NCI-H2081 (cell line): ENCODE measurements around the gene FASTK.
"Not testable (repeated sequence)": the region's sequence is repeated elsewhere in the genome, so short reads cannot be mapped to it uniquely, and the experiment has no call there.

Experiments used
- DNase-seq, 2 experiments: peaks; one replicate each; lab custom pipeline; 2025; lab: John Stamatoyannopoulos, UW

Gene FASTK

DNA sequence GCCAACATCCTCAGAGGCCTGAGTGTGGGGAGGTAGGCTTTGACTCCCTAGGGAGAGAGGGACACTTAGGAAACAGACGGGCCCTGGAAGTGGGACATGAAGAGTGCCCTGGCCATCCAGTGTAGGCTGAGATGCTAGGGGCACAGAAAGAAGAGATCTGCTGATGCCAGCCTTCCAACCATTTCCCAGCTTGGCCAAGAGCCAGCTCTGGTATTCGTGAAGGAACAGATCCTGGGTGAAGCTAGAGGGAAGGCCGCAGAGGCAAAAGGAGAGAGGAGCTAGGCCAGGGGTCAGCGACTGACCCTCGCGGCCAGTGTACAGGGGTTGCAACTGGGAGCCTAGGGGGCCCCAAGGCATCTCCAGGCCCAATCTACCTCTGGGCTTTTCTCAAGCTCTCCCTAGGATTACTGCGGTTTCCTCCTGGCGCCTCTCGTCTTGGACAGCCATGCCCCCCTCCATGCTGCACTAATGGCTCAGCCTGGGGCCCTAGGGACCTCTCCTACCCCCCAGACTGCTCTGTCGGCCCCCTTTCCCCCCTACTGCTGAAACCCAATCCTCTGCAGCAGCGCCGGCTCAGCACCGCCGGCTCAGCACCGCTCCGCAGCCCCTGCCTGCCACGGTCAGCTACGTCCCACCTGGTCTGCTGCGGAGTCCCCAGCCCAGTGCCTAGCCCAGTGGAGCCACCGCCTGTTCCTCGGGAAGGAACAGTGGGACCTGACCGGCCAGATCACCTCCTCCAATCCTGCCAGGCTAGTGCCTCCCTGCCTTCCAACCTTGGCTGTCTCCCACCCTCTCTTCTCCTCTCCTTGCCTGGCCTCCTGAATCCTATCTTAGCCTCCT is 32.4 kb downstream of the FASTK start, which contains the start of gene ASIC3:
Gene ASIC3 (plus strand): TSS at position 556 of the 840 bp plus-strand sequence. CDS start 355 bp downstream, outside the sequence.
- no peak for DNase-seq

DNA sequence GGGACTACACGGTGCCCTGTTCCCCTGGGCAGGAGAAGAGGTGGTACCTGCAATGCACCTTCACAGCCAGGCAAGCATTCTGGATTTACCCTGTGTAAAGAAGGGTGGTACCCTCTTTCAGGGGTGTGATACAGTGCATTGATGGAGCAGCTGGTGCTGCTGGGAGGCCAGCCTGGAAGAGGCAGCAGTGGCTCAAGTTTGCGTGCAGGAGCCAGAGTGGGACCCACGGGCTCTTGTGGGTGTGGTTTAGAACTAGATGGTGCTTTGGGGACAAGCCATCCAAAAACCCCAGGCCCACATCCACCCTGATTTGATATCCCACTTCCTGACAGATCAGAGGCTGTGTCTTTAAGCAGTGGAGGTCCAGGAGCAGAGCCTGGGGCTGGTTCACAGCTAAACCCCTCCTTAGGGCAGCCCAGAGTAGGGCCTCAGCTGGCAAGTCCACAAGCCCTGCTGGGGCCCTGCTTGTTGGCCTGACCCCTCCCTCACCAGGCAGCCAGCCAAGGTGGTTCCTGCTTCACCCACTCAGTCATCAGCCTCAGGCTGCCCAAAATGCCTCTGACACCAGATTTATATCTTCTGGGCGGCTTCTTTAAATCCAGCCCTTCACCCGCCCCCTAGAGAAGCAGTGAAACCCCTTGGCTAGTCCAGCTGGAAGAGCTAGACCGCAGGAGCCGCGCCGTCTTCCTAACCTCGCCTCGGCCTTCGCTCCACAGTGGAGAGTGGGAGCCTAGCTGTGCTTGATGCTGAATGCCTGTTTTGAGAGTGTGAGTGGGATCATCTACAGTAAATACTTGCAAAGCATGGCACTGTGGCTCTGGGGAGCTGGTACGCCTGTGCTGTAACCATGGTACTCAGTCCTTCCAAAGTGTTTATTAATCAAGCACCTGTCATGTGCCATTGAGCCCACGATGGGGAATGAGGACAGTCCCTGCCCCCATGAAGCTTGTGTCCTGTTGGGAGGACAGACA is 33.7 kb downstream of the FASTK start:
- DNase-seq: peak; percentile 42 to 51

DNA sequence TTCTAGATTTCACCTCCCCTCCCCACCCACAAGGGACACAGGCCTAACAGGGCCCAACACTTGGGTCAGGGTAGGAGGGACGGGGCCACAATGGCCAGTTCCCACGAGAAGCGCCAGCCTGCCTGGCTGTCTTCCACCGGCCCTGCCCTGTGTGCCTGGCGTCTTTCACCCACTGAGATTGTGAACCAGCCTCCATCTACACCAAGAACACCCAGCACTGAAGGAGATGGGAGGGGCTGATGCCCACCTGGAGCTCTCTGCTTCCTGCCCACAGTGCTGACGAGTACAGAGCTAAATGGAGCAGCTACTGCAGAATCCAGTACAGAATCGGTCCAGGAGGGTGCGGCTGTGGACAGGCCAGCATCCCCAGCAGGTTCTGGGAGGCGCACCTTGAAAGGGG is 34.6 kb downstream of the FASTK start:
- DNase-seq: no peak

DNA sequence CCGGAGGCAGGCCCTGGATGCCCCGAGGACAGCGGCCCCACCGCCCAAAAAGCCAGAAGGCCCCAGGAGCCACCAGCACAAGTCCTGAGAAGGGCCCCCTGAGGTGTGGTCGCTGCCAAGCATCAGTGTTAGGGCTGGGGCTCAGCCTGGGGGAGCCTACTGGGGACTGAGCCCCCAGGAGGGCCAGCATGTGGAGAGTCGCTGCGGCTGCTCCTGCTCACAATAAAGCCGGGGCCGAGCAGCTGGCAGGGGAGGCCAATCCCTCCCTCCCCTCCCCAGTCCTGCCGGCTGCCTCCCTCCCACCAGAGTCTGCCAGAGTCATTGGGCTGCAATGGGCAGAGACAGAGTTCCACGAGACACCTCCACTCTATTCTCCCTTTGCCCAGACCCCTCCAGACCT is 35.3 kb downstream of the FASTK start:
- DNase-seq: no peak

DNA sequence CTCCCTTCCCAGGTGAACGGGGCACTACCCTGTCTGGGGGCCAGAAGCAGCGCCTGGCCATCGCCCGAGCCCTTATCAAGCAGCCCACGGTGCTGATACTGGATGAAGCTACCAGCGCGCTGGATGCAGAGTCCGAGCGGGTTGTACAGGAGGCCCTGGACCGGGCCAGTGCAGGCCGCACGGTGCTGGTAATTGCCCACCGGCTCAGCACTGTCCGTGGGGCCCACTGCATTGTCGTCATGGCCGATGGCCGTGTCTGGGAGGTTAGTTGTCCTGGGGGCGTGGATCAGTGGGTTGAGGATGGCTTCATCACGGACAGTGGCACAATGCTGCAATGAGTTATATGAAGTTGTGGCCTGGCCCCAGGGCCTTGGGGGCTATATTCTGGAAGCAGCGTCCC is 36.6 kb downstream of the FASTK start:
- DNase-seq: no peak

DNA sequence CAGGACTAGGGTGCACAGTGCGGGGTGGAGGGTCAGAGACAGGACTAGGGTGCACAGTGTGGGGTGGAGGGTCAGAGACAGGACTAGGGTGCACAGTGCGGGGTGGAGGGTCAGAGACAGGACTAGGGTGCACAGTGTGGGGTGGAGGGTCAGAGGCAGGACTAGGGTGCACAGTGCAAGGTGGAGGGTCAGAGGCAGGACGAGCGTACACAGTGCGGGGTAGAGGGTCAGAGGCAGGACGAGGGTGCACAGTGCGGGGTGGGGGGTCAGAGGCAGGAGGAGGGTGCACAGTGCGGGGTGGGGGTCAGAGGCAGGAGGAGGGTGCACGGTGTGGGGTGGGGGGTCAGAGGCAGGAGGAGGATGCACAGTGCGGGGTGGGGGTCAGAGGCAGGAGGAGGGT is 37.2 kb downstream of the FASTK start:
- DNase-seq: not testable (repeated sequence)

DNA sequence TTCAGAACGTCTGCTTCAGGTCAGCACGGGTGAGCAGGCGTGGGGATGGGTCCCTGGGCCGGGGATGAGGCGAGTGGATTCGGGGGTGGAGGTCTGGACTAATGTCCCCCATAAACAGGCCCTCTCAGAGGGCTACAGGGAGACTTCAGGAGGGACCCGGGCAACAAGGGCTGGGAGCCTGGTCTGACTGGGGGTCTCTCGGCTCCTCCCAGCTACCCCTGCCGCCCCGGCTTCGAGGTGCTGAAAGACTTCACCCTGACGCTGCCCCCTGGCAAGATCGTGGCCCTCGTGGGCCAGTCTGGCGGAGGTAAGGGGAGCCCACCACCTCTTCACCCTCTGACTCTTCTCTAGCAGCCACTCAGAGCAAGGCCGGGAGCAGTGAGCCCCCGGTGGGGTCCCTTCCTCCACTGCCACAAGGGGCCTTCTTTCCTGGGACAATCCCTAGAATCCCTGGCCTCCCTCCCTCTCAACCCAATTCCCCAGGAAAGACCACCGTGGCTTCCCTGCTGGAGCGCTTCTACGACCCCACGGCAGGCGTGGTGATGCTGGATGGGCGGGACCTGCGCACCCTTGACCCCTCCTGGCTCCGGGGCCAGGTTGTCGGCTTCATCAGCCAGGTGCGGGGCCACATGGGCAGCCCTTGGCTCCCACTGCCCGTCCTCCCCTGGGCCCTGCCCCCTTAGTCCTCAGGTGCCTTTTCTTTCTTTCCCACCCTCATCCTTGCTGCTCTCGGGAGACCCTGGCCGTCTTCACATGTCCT is 39.8 kb downstream of the FASTK start:
- no peak for DNase-seq

DNA sequence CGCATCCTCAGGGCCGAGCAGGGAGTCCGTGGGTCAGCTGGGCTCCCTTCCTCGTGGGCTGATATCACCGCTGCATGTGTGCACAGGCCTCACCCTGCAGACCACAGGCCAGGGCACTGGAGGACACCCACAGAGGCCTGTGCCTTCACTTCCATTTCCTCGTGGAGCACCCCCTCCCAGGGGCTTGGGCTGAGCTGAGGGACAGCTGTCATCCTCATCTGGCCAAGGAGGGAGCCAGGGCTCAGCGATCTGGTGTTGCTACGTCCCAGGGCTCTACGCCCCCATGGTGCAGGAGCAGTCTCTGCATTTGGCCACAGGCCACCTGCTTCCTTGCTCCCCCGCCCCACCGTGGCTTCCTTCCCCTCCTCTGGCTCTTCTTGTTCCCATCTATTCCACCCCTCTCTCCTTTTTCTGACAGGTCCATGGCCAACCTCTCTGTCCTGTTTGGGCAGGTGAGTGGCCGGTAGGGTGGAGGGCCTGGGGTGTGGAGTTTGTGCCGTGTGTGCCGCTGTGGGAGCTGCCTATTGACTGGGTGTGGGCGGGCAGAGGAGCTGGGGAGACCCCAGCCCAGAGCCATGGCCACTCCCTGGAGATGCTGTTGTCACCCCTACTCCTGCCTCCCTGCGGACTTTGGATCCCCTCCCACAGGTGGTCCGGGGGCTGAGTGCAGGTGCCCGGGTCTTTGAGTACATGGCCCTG is 40.6 kb downstream of the FASTK start:
- no peak for DNase-seq

DNA sequence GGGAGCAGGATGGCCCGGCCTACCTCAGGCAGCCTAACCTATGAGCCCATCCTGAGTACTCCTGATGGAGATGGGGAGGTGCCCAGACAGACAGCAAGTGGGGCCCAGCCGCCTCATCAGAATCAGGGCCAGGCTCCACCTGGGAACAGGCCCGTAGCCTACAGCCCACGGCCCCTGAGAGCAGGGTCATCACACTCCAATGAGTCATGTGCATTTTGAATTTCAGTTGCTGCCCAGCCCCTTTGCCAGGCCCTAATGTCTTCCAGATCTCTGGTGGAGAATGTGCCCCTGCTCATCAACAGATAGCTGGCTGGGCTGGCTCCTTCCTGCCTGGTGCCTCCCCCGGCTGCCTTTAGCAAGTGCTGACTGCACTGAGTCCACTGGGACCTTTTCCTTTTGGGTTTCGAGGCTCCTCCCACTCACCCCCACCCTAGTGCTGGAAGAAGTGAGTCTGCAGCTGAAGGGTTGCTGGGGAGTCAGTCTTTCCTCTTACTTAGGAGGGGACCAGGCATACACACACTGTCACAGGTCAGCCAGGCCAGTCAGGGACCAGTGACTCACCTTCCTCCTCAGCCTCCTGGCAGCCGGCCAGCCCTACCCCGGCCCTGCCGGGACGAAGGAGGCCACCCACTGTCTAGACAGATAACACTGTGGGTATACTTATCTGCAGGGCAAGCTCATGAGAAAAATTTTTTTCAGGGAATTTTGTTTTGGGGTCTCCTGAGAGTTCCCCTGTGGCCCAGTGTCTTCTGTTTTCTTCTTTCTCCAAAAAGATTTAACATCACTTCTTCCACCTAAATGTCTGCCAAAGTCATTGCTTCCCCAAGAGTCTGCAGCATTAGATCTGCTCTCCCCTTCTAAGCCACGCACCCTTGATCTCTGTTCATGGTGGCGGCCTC is 41.4 kb downstream of the FASTK start:
- DNase-seq: no peak

DNA sequence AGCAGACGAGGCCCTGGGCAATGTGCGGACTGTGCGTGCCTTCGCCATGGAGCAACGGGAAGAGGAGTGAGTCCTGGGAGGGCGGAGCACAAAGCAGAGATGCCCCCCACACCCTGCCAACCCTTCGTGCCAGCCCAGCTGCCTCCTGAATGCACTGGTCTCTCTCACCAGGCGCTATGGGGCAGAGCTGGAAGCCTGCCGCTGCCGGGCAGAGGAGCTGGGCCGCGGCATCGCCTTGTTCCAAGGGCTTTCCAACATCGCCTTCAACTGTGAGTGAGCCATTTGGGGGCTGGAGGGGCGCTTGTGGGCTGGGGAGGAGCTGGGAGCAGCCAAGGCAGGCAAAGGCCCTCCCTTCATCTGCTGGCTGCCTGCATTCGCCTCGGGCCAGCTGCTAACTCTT is 44.7 kb downstream of the FASTK start:
- no peak for DNase-seq

- no peak for DNase-seq
These were observed 45.4 kb downstream of the FASTK start for GRCh38 chr7:151035026-151035717.

GRCh38 chr7:151034312-151035025 is 46.1 kb downstream of the FASTK start:
- no peak for DNase-seq

DNA sequence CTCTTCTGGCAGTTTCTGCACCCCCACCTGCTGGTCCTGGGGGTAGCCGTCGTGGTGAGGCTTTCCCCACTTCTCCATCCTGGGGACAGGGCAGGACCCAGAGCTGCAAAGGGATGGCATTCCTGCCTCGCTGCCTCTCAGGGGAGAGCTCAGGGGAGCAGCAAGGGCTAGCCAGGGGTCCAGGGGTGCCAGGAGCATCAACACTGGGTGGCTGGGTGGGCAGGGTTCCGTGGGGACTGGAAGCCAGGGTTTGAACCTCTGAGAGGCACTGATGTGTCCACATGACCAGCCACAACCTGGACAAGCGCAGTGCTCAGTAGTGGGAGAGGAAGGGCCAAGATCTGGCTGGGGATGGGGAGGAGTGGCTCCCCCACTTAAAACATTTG is 46.8 kb downstream of the FASTK start:
- DNase-seq: no peak

GRCh38 chr7:151032936-151033863 is 47.4 kb downstream of the FASTK start:
- no peak for DNase-seq

- no peak for DNase-seq
These were observed 49.6 kb downstream of the FASTK start for GRCh38 chr7:151031011-151031410.

- DNase-seq: no peak
These were observed 51.6 kb downstream of the FASTK start for GRCh38 chr7:151028948-151029501.

- DNase-seq: peak; percentile 99 to 100
These were observed 52.3 kb downstream of the FASTK start, which contains the start of gene ABCB8 for GRCh38 chr7:151028131-151028947. ABCB8 (plus strand) TSS chr7:151028450; CDS start chr7:151028516, 66 bp downstream.
